ENCODE results near the gene GNB1L.

GNB1L gene

DNA sequence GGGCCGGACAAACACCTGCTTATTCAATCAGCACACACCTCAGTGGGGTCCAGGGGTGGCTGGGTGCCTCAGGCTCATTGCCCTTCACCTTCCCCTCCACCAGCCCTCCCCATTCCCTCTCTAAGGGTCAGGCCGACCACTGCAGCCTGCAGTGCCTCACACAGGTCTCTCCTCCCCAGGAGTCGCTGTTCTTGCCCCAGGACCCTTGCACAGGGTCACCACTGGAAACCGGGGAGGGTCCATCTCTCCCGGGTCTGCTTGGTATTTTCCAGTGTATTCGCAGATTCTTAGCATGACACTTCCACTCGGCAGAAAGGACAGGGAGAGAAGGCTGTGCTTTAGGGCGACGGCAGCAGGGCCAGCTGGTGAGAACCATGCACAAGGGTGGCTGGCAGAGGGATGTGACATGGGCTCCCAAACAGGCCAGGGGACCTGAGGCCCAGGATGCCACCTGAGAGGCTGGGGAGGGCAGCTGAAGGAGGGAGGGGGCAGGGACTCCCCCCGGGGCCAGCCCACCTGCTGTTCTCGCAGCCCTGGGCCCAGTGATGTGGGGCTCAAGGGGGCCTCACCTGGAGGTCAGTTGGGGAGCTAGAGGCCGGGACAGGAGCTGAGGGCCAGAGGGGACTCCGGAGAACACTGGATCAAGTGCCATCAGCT lies 110.2 kb downstream of the GNB1L start:
- ATAC-seq = no peak
- TF ChIP-seq BACH2 (CRISPR knock-in tag; IDR thresholded peaks at IDR 0.05; ENCODE audit: borderline replicate concordance) (no peak), ZFP30 (CRISPR knock-in tag; IDR thresholded peaks at IDR 0.05) (no peak), ESRRG (CRISPR knock-in tag; IDR thresholded peaks at IDR 0.05) (no peak), ARNTL (CRISPR knock-in tag; IDR thresholded peaks at IDR 0.05; ENCODE audit: borderline replicate concordance, low read depth) (no peak), RARB (CRISPR knock-in tag; IDR thresholded peaks at IDR 0.05) (no peak), POU6F1 (CRISPR knock-in tag; IDR thresholded peaks at IDR 0.05; ENCODE audit: borderline replicate concordance, low read depth) (no peak), PATZ1 (CRISPR knock-in tag; IDR thresholded peaks at IDR 0.05; ENCODE audit: borderline replicate concordance) (no peak)
- TF ChIP-seq, protein P1, sequence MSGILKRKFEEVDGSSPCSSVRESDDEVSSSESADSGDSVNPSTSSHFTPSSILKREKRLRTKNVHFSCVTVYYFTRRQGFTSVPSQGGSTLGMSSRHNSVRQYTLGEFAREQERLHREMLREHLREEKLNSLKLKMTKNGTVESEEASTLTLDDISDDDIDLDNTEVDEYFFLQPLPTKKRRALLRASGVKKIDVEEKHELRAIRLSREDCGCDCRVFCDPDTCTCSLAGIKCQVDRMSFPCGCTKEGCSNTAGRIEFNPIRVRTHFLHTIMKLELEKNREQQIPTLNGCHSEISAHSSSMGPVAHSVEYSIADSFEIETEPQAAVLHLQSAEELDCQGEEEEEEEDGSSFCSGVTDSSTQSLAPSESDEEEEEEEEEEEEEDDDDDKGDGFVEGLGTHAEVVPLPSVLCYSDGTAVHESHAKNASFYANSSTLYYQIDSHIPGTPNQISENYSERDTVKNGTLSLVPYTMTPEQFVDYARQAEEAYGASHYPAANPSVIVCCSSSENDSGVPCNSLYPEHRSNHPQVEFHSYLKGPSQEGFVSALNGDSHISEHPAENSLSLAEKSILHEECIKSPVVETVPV (CRISPR knock-in tag; IDR thresholded peaks at IDR 0.05) = no peak

DNA sequence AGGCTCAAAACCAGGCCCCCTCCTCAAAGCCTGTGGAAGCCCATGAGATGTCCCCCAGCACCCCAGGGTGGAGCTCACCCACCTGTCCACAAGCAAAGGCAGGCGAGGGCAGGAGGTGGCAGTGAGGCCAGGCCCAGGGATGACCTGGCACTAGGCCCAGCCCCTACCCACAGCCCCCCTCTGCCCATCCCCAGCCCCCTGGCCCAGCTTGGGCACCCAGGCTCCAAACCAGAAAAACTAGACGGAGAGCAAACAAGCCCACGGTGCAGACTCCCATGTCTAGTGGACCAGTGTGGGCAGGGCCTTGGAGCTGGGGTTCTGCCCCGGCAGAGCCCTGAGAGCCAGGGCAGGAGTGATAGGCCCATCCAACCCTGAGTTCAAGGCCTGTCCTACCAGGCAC lies 111.0 kb downstream of the GNB1L start:
- no peak for ATAC-seq
- TF ChIP-seq ZNF8 (CRISPR knock-in tag; IDR thresholded peaks at IDR 0.05) (no peak), ZNF70 (CRISPR knock-in tag; IDR thresholded peaks at IDR 0.05) (no peak), GLIS3 (CRISPR knock-in tag; IDR thresholded peaks at IDR 0.05) (no peak), ARNTL (CRISPR knock-in tag; IDR thresholded peaks at IDR 0.05; ENCODE audit: borderline replicate concordance, low read depth) (no peak), TOX (CRISPR knock-in tag; IDR thresholded peaks at IDR 0.05; ENCODE audit: borderline replicate concordance) (no peak), SNAI2 (CRISPR knock-in tag; IDR thresholded peaks at IDR 0.05) (no peak), PPARA (CRISPR knock-in tag; IDR thresholded peaks at IDR 0.05; ENCODE audit: borderline replicate concordance) (no peak), OSR1 (CRISPR knock-in tag; IDR thresholded peaks at IDR 0.05) (no peak), ZFP3 (CRISPR knock-in tag; IDR thresholded peaks at IDR 0.05) (no peak), BACH2 (CRISPR knock-in tag; IDR thresholded peaks at IDR 0.05; ENCODE audit: borderline replicate concordance) (no peak)
- TF ChIP-seq, protein P1 (CRISPR knock-in tag; IDR thresholded peaks at IDR 0.05) = no peak
- TF ChIP-seq, protein P2, sequence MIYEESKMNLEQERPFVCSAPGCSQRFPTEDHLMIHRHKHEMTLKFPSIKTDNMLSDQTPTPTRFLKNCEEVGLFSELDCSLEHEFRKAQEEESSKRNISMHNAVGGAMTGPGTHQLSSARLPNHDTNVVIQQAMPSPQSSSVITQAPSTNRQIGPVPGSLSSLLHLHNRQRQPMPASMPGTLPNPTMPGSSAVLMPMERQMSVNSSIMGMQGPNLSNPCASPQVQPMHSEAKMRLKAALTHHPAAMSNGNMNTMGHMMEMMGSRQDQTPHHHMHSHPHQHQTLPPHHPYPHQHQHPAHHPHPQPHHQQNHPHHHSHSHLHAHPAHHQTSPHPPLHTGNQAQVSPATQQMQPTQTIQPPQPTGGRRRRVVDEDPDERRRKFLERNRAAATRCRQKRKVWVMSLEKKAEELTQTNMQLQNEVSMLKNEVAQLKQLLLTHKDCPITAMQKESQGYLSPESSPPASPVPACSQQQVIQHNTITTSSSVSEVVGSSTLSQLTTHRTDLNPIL (CRISPR knock-in tag; IDR thresholded peaks at IDR 0.05; ENCODE audit: low read depth) = no peak
- TF ChIP-seq, protein P3, sequence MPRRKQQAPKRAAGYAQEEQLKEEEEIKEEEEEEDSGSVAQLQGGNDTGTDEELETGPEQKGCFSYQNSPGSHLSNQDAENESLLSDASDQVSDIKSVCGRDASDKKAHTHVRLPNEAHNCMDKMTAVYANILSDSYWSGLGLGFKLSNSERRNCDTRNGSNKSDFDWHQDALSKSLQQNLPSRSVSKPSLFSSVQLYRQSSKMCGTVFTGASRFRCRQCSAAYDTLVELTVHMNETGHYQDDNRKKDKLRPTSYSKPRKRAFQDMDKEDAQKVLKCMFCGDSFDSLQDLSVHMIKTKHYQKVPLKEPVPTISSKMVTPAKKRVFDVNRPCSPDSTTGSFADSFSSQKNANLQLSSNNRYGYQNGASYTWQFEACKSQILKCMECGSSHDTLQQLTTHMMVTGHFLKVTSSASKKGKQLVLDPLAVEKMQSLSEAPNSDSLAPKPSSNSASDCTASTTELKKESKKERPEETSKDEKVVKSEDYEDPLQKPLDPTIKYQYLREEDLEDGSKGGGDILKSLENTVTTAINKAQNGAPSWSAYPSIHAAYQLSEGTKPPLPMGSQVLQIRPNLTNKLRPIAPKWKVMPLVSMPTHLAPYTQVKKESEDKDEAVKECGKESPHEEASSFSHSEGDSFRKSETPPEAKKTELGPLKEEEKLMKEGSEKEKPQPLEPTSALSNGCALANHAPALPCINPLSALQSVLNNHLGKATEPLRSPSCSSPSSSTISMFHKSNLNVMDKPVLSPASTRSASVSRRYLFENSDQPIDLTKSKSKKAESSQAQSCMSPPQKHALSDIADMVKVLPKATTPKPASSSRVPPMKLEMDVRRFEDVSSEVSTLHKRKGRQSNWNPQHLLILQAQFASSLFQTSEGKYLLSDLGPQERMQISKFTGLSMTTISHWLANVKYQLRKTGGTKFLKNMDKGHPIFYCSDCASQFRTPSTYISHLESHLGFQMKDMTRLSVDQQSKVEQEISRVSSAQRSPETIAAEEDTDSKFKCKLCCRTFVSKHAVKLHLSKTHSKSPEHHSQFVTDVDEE (CRISPR knock-in tag; IDR thresholded peaks at IDR 0.05) = no peak

DNA sequence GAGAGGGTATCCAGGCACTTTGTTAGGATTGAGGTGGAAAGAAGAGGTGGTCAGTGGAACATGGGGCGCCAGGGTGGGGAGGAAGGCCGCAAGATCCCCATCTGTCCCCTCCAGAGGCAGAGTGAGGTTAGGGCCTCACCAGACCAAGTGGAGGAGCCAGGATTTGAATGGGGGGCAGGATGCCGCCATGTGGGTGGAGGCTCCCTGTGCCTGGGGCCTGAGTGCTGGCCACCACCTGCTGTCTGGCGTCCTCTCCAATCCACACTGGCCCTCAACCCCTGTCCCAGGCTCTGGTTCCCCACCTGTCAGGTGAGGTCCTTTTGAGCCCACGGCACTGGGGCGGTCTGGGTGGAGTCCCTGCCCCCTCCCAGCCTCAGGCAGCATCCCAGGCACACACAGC lies 111.6 kb downstream of the GNB1L start:
- no peak for TF ChIP-seq PATZ1 (CRISPR knock-in tag; IDR thresholded peaks at IDR 0.05; ENCODE audit: borderline replicate concordance)
- no peak for TF ChIP-seq SNAI2 (CRISPR knock-in tag; IDR thresholded peaks at IDR 0.05)
- no peak for TF ChIP-seq ZNF565 (CRISPR knock-in tag; conservative IDR thresholded peaks at IDR 0.05; ENCODE audit: low read depth)
- TF ChIP-seq RARB (CRISPR knock-in tag; IDR thresholded peaks at IDR 0.05) = no peak
- TF ChIP-seq GLIS3 (CRISPR knock-in tag; IDR thresholded peaks at IDR 0.05) = no peak
- TF ChIP-seq ZFP30 (CRISPR knock-in tag; IDR thresholded peaks at IDR 0.05) = no peak
- no peak for TF ChIP-seq ZNF8 (CRISPR knock-in tag; IDR thresholded peaks at IDR 0.05)
- TF ChIP-seq TCF4 (CRISPR knock-in tag; IDR thresholded peaks at IDR 0.05; ENCODE audit: borderline replicate concordance) = no peak
- TF ChIP-seq ESRRG (CRISPR knock-in tag; IDR thresholded peaks at IDR 0.05) = no peak
- no peak for ATAC-seq

Data from SK-N-SH treated with all-trans-retinoic acid at 6 μM for 48 hours (cell line).